ENCODE data around the gene SLC7A8.
A peak's percentile ranks its signal among the peaks of the same experiment; 100 is the strongest.

SLC7A8 gene

GRCh38 chr14:23139874-23140273, 43.6 kb downstream of the SLC7A8 start:
- Histone ChIP-seq H3K9me3 (ENCODE audit: control insufficient read depth, low read length) (no peaks in the 10 kb centered on the region), H3K9ac (ENCODE audit: low read length) (no peak overlapping the region), H3K4ac (ENCODE audit: low read depth in 1 of 2, low read length in 2 of 2) (no peak overlapping the region), H2BK120ac (ENCODE audit: low read depth, low read length) (no peak overlapping the region), H4K91ac (ENCODE audit: low read length) (no peak overlapping the region), H2BK12ac (ENCODE audit: low read length in 2 of 2) (no peak overlapping the region), H3K27me3 (ENCODE audit: control insufficient read depth in 1 of 2, insufficient read depth in 1 of 2, low read length in 2 of 2) (peaks cover 0 to 14% of the 10 kb centered on the region in 2 experiments), H3K27ac (ENCODE audit: low read length, poor library complexity, severe bottlenecking) (no peak overlapping the region), H3K4me3 (ENCODE audit: insufficient read depth in 1 of 2, low read depth in 1 of 2, low read length in 2 of 2) (no peak overlapping the region), H2AK5ac (ENCODE audit: low read length, severe bottlenecking) (no peak overlapping the region), H2BK5ac (ENCODE audit: low read depth, low read length, poor library complexity, severe bottlenecking) (no peak overlapping the region), H3K18ac (ENCODE audit: low read depth in 1 of 2, low read length in 2 of 2) (no peak overlapping the region), H3K14ac (ENCODE audit: low read length in 2 of 2) (no peak overlapping the region), H3K79me1 (replicated peaks; ENCODE audit: low read length, poor library complexity, severe bottlenecking) (no peaks in the 10 kb centered on the region), H3K4me1 (ENCODE audit: control insufficient read depth, insufficient read depth, low read depth, low read length) (no peaks in the 10 kb centered on the region), H2AFZ (ENCODE audit: low read depth, low read length) (no peak overlapping the region), H3K23ac (ENCODE audit: low read length in 2 of 2) (no peak overlapping the region), H3K4me2 (ENCODE audit: low read length, poor library complexity, severe bottlenecking) (no peak overlapping the region), H4K8ac (ENCODE audit: low read length) (no peak overlapping the region), H3K36me3 (ENCODE audit: control insufficient read depth in 1 of 2, insufficient read depth in 2 of 2, low read depth in 1 of 2, low read length in 2 of 2) (peaks cover 0 to 64% of the 10 kb centered on the region in 2 experiments), H2BK15ac (ENCODE audit: low read depth, poor library complexity, severe bottlenecking) (no peak overlapping the region)
- no peak for DNase-seq
- 85% methylated on average over 2 of the region's 2 CpGs for WGBS

- no peak overlapping the region for H4K8ac ChIP-seq (ENCODE audit: low read length)
- H4K91ac ChIP-seq (ENCODE audit: low read length) = no peak overlapping the region
- no peak overlapping the region for H3K23ac ChIP-seq (ENCODE audit: low read length in 2 of 2)
- no peak overlapping the region for H3K27ac ChIP-seq (ENCODE audit: low read length, poor library complexity, severe bottlenecking)
- H3K4me3 ChIP-seq (ENCODE audit: insufficient read depth in 1 of 2, low read depth in 1 of 2, low read length in 2 of 2) = no peak overlapping the region
- no peak overlapping the region for H2AK5ac ChIP-seq (ENCODE audit: low read length, severe bottlenecking)
- H3K4ac ChIP-seq (ENCODE audit: low read depth in 1 of 2, low read length in 2 of 2) = no peak overlapping the region
- H2BK5ac ChIP-seq (ENCODE audit: low read depth, low read length, poor library complexity, severe bottlenecking) = no peak overlapping the region
- no peak overlapping the region for H2AFZ ChIP-seq (ENCODE audit: low read depth, low read length)
- no peaks in the 10 kb centered on the region for H3K9me3 ChIP-seq (ENCODE audit: control insufficient read depth, low read length)
- H2BK120ac ChIP-seq (ENCODE audit: low read depth, low read length) = no peak overlapping the region
- peaks cover 0 to 60% of the 10 kb centered on the region in 2 experiments for H3K36me3 ChIP-seq (ENCODE audit: control insufficient read depth in 1 of 2, insufficient read depth in 2 of 2, low read depth in 1 of 2, low read length in 2 of 2)
- no peak overlapping the region for H3K18ac ChIP-seq (ENCODE audit: low read depth in 1 of 2, low read length in 2 of 2)
- WGBS = 76% methylated on average over 3 of the region's 6 CpGs
- H3K14ac ChIP-seq (ENCODE audit: low read length in 2 of 2) = no peak overlapping the region
- peak overlapping the region; percentile 44 for H3K9ac ChIP-seq (ENCODE audit: low read length)
- no peak overlapping the region for H2BK15ac ChIP-seq (ENCODE audit: low read depth, poor library complexity, severe bottlenecking)
- no peak overlapping the region for H3K4me2 ChIP-seq (ENCODE audit: low read length, poor library complexity, severe bottlenecking)
- no peaks in the 10 kb centered on the region for H3K4me1 ChIP-seq (ENCODE audit: control insufficient read depth, insufficient read depth, low read depth, low read length)
- no peaks in the 10 kb centered on the region for H3K79me1 ChIP-seq (replicated peaks; ENCODE audit: low read length, poor library complexity, severe bottlenecking)
- H3K27me3 ChIP-seq (ENCODE audit: control insufficient read depth in 1 of 2, insufficient read depth in 1 of 2, low read length in 2 of 2) = peaks cover 0 to 9% of the 10 kb centered on the region in 2 experiments
- no peak overlapping the region for H2BK12ac ChIP-seq (ENCODE audit: low read length in 2 of 2)
- DNase-seq = no peak
Observed at GRCh38 chr14:23137813-23138535, 45.5 kb downstream of the SLC7A8 start.

- H2AK5ac ChIP-seq (ENCODE audit: low read length, severe bottlenecking) = no peak overlapping the region
- no peak overlapping the region for H2AFZ ChIP-seq (ENCODE audit: low read depth, low read length)
- no peak overlapping the region for H4K91ac ChIP-seq (ENCODE audit: low read length)
- no peak for DNase-seq
- H3K4me1 ChIP-seq (ENCODE audit: control insufficient read depth, insufficient read depth, low read depth, low read length) = no peaks in the 10 kb centered on the region
- H3K27ac ChIP-seq (ENCODE audit: low read length, poor library complexity, severe bottlenecking) = no peak overlapping the region
- no peak overlapping the region for H4K8ac ChIP-seq (ENCODE audit: low read length)
- H3K79me1 ChIP-seq (replicated peaks; ENCODE audit: low read length, poor library complexity, severe bottlenecking) = no peaks in the 10 kb centered on the region
- 94% methylated on average over 9 of the region's 11 CpGs for WGBS
- no peak overlapping the region for H3K4ac ChIP-seq (ENCODE audit: low read depth in 1 of 2, low read length in 2 of 2)
- H3K36me3 ChIP-seq (ENCODE audit: control insufficient read depth in 1 of 2, insufficient read depth in 2 of 2, low read depth in 1 of 2, low read length in 2 of 2) = peaks cover 0 to 57% of the 10 kb centered on the region in 2 experiments
- H3K9me3 ChIP-seq (ENCODE audit: control insufficient read depth, low read length) = no peaks in the 10 kb centered on the region
- no peak overlapping the region for H3K4me2 ChIP-seq (ENCODE audit: low read length, poor library complexity, severe bottlenecking)
- H3K14ac ChIP-seq (ENCODE audit: low read length in 2 of 2) = no peak overlapping the region
- H3K27me3 ChIP-seq (ENCODE audit: control insufficient read depth in 1 of 2, insufficient read depth in 1 of 2, low read length in 2 of 2) = peaks cover 0 to 5% of the 10 kb centered on the region in 2 experiments
- H2BK120ac ChIP-seq (ENCODE audit: low read depth, low read length) = no peak overlapping the region
- H2BK15ac ChIP-seq (ENCODE audit: low read depth, poor library complexity, severe bottlenecking) = no peak overlapping the region
- H3K4me3 ChIP-seq (ENCODE audit: insufficient read depth in 1 of 2, low read depth in 1 of 2, low read length in 2 of 2) = no peak overlapping the region
- no peak overlapping the region for H3K23ac ChIP-seq (ENCODE audit: low read length in 2 of 2)
- no peak overlapping the region for H2BK5ac ChIP-seq (ENCODE audit: low read depth, low read length, poor library complexity, severe bottlenecking)
- H3K9ac ChIP-seq (ENCODE audit: low read length) = no peak overlapping the region
- no peak overlapping the region for H3K18ac ChIP-seq (ENCODE audit: low read depth in 1 of 2, low read length in 2 of 2)
- H2BK12ac ChIP-seq (ENCODE audit: low read length in 2 of 2) = no peak overlapping the region
Observed at GRCh38 chr14:23137192-23137812, 46.2 kb downstream of the SLC7A8 start.

- H3K4ac ChIP-seq (ENCODE audit: low read depth in 1 of 2, low read length in 2 of 2) = no peak overlapping the region
- H2BK15ac ChIP-seq (ENCODE audit: low read depth, poor library complexity, severe bottlenecking) = no peak overlapping the region
- no peaks in the 10 kb centered on the region for H3K9me3 ChIP-seq (ENCODE audit: control insufficient read depth, low read length)
- H3K18ac ChIP-seq (ENCODE audit: low read depth in 1 of 2, low read length in 2 of 2) = no peak overlapping the region
- no peak overlapping the region for H2BK12ac ChIP-seq (ENCODE audit: low read length in 2 of 2)
- H2BK120ac ChIP-seq (ENCODE audit: low read depth, low read length) = no peak overlapping the region
- no peak overlapping the region for H2AK5ac ChIP-seq (ENCODE audit: low read length, severe bottlenecking)
- H3K27ac ChIP-seq (ENCODE audit: low read length, poor library complexity, severe bottlenecking) = no peak overlapping the region
- no peak overlapping the region for H2AFZ ChIP-seq (ENCODE audit: low read depth, low read length)
- no peak overlapping the region for H4K8ac ChIP-seq (ENCODE audit: low read length)
- H3K14ac ChIP-seq (ENCODE audit: low read length in 2 of 2) = no peak overlapping the region
- H3K27me3 ChIP-seq (ENCODE audit: control insufficient read depth in 1 of 2, insufficient read depth in 1 of 2, low read length in 2 of 2) = peaks cover 0 to 5% of the 10 kb centered on the region in 2 experiments
- no peaks in the 10 kb centered on the region for H3K4me1 ChIP-seq (ENCODE audit: control insufficient read depth, insufficient read depth, low read depth, low read length)
- no peak for DNase-seq
- H3K4me2 ChIP-seq (ENCODE audit: low read length, poor library complexity, severe bottlenecking) = no peak overlapping the region
- H3K36me3 ChIP-seq (ENCODE audit: control insufficient read depth in 1 of 2, insufficient read depth in 2 of 2, low read depth in 1 of 2, low read length in 2 of 2) = peaks cover 0 to 57% of the 10 kb centered on the region in 2 experiments
- no peak overlapping the region for H3K4me3 ChIP-seq (ENCODE audit: insufficient read depth in 1 of 2, low read depth in 1 of 2, low read length in 2 of 2)
- WGBS = 93% methylated on average over 16 of the region's 16 CpGs
- no peaks in the 10 kb centered on the region for H3K79me1 ChIP-seq (replicated peaks; ENCODE audit: low read length, poor library complexity, severe bottlenecking)
- no peak overlapping the region for H4K91ac ChIP-seq (ENCODE audit: low read length)
- no peak overlapping the region for H3K23ac ChIP-seq (ENCODE audit: low read length in 2 of 2)
- H2BK5ac ChIP-seq (ENCODE audit: low read depth, low read length, poor library complexity, severe bottlenecking) = no peak overlapping the region
- no peak overlapping the region for H3K9ac ChIP-seq (ENCODE audit: low read length)
Observed at GRCh38 chr14:23136566-23137133, 46.8 kb downstream of the SLC7A8 start.

All from mesenchymal stem cell (in vitro differentiated cells and primary cell).